WI38 (cell line): ENCODE data around the gene NAGPA.

ENCODE experiments used
- H3K4me3 ChIP-seq: 2 replicates; pipeline ENCODE4 v1.5.1; 2011; ENCODE audit warnings: low read depth, mild to moderate bottlenecking, control low read depth, low read length
- TF ChIP-seq, protein P1 (sequence below): IDR thresholded peaks from 2 replicates; pipeline ENCODE4 v1.5.1; 2012; ENCODE audit warnings: low read depth, mild to moderate bottlenecking, control low read depth, low read length

NAGPA gene

DNA sequence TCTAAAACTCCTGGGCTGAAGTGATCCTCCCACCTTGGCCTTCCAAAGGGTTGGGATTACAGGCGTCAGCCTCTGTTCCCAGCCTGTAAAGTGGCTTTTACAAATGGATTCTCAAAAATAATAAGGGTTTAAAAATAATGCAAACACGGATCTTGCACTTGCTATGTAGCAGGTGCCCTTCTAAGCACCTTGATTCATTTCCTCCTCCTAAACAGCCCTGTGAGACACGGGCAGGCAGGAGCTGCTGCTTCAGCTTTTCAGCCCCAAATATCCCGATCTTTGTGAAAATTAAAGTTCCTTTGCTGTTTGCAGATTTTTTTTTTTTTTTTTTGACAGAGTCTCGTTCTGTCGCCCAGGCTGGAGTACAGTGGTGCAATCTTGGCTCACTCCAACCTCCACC is 31.7 kb downstream of the NAGPA start:
- H3K4me3 ChIP-seq: no peak overlapping the region
- TF ChIP-seq, protein P1, sequence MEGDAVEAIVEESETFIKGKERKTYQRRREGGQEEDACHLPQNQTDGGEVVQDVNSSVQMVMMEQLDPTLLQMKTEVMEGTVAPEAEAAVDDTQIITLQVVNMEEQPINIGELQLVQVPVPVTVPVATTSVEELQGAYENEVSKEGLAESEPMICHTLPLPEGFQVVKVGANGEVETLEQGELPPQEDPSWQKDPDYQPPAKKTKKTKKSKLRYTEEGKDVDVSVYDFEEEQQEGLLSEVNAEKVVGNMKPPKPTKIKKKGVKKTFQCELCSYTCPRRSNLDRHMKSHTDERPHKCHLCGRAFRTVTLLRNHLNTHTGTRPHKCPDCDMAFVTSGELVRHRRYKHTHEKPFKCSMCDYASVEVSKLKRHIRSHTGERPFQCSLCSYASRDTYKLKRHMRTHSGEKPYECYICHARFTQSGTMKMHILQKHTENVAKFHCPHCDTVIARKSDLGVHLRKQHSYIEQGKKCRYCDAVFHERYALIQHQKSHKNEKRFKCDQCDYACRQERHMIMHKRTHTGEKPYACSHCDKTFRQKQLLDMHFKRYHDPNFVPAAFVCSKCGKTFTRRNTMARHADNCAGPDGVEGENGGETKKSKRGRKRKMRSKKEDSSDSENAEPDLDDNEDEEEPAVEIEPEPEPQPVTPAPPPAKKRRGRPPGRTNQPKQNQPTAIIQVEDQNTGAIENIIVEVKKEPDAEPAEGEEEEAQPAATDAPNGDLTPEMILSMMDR: no peak

DNA sequence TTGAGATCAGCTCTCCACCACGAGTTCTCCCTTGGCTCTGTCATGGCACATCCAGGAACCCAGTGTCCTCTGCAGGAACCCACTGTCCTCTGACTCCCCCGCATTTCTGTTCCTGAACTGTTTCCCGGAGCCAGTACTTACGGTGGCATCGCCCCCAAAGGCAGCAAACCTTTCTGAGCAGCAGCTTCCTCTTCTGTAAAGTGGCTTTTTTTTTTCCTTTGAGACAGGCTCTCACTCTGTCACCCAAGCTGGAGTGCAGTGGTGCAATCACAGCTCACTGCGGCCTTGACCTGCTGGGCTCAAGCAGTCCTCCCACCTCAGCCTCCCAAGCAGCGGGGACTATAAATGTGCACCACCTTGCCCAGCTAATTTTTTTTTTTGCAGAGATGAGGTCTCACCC is 32.2 kb downstream of the NAGPA start:
- no peak overlapping the region for H3K4me3 ChIP-seq
- TF ChIP-seq, protein P1: no peak

DNA sequence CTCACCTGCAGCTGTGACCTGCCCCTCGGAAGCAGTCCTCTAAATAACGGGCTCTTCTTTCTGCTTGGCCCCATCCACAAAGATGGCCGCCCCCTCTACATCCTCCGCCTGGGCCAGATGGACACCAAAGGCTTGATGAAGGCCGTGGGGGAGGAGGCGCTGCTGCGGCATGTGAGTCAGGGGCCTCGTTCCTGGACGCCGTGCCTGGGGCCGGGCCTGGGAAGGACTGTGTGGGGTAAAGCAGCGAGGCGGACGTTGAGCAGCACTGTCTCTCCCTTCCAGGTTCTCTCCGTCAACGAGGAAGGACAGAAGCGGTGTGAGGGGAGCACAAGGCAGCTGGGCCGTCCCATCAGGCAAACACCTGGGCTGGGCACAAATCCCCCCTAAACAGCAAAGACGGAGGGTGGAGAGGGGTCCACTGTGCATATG is 33.1 kb downstream of the NAGPA start:
- H3K4me3 ChIP-seq: no peak overlapping the region
- TF ChIP-seq, protein P1: no peak

DNA sequence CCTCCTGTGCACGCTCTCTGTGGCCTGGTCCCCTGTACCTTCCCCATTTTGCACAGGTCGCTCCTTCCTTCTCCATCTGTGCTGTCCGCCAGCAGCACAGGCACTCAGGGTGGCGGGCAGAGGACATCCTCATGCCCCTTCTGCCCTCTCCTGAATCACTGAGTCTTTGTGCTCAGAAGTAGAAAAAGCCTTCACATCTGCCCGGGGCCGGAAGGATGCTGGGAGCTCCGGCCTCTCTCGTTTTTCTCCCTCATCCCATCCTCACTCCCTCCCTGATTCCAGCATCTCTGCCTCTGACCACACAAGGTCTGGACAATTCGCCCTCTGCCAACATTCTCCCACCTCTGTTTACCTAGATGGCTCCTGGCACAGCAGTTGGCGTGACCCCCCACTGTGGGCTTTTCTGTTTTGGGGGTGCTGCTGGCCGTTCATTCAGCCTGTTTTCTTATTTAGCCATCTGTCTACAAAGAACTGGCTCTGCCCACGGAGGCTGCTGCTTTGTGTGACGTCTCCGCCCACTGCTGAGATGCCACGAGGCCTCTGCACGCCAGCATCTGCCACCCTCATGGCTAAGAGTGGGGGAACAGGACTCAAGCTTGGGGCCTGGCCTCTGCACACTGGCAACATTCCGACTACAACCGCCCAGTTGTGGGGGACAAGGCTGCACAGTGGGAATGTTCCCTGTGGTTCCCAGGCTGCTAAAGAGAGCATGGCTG is 38.9 kb downstream of the NAGPA start:
- no peak overlapping the region for H3K4me3 ChIP-seq
- TF ChIP-seq, protein P1: no peak

DNA sequence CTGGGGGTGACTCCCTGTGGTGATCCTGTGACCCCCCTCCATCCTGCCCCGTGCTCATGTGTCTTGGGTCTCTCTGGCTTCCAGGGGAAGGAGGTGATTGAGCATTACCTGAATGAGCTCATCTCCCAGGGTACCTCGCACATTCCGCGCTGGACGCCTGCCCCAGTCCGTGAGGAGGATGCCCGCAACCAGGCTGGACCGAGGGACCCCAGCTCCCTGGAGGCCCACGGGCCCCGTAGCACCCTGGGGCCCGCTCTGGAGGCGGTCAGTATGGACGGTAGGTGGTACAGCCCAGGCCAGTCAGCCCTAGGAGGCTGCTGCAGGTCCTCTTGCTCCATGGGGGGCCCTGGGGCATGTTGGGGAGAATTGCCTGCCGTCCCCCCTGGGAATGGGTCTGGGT is 42.0 kb downstream of the NAGPA start:
- TF ChIP-seq, protein P1: no peak

DNA sequence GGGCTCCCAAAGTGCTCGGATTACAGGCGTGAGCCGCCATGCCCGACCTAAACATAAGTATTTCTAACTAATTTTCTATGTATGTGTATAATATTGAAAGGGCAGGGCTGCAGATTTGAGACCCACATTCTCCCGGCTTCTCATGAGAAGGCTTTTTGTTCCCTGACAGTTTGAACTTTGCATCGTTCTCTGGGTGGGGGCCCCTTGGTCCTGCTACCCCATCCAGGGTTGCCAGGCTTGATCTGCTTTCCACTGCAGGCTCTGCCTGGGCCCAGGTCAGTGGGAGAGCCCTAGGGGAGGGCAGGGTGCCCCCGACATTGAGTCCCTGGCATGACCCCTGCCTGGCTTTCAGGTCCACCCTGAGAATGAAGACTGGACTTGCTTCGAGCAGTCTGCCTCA is 43.3 kb downstream of the NAGPA start:
- H3K4me3 ChIP-seq: no peak overlapping the region
- TF ChIP-seq, protein P1: no peak

More for the DNA sequence above, 42.0 kb downstream of the NAGPA start:
- H3K4me3 ChIP-seq: no peak overlapping the region

DNA sequence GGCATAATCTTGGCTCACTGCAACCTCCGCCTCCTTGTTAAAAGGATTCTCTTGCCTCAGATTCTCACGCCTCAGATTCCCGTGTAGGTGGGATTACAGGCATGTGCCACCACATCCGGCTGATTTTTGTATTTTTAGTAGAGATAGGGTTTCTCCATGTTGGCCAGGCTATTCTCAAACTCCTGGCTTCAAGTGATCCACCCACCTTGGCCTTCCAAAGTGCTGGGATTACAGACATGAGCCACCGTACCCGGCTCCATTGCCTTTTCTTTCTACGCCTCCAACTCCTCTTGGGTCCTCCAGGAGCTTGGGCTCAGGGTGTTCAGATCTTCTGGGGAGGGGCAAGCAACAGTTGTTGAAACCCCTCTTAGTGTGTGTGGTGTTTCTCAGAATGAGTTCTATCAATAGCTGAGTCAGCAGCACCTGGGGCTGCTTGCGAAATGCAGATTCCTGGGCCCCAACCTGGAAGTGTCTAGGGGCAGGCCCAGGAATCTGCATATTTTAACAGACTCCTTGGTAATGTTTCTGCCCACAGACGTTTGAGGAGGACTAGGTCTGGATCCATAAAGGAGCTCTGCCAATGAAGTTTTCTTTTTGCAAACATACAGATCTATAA is 44.2 kb downstream of the NAGPA start:
- TF ChIP-seq, protein P1: no peak
- H3K4me3 ChIP-seq: no peak overlapping the region
